GM08714 (cell line): ENCODE results near the gene GPR135.

Source experiments
- H3K4me3 ChIP-seq: fragments of 200-500 bp; sonication (Bioruptor generic); 2 replicates; pipeline ENCODE4 v1.5.1; 2014; ENCODE audit warnings: mild to moderate bottlenecking, low read length, inconsistent platforms
- ZNF274 ChIP-seq: IDR thresholded peaks from 2 replicates; pipeline ENCODE4 v1.6.1; 2012; ENCODE audit warnings: mild to moderate bottlenecking, low read depth, low read length

Gene GPR135, protein sequence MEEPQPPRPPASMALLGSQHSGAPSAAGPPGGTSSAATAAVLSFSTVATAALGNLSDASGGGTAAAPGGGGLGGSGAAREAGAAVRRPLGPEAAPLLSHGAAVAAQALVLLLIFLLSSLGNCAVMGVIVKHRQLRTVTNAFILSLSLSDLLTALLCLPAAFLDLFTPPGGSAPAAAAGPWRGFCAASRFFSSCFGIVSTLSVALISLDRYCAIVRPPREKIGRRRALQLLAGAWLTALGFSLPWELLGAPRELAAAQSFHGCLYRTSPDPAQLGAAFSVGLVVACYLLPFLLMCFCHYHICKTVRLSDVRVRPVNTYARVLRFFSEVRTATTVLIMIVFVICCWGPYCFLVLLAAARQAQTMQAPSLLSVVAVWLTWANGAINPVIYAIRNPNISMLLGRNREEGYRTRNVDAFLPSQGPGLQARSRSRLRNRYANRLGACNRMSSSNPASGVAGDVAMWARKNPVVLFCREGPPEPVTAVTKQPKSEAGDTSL

DNA sequence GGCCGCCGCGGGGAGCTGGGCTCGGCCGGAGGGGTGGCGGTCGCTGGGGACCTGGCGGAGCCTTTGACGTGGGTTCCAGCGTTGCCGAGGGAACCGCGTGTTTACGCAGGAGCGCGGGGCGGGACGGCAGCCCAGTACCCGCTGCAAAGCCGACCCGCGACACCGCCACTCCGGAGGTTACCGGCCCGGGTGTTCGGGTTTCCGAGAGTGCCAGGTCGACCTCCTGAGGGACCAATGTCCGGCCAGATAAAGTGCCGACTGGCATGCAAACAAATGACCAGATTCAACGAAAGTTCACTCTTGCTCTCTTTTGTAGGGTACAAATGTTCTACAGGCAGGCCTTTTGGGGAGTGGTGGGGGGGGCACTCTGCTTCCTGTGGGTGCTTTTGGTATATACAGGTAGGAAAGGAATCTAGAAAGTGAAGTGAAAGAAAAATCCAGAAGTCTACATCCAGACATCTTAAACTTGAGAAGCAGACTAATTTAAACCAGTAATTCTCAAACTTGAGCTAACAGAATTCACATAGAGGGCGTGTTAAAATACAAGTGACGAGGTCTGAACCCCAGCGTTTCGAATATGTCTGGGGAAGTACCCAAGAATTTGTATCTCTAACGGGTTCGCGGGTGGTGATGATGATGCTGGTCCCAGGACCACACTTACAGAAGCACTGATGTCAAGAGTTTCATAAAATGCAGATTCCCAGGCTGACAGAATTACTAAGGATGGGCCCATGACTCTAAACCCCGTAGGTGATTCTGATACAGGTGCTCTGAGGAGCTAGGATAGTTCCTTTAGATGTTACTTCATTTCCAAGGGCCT lies at the start of gene GPR135:
GPR135 (minus strand) TSS at position 65 of the 820 bp plus-strand sequence. CDS start 154 bp downstream, outside the sequence.
- H3K4me3 ChIP-seq, result peak within 1 kb of the TSS; percentile 57; the same call in 1 of the 2 replicates
- no peak for TF ChIP-seq ZNF274

DNA sequence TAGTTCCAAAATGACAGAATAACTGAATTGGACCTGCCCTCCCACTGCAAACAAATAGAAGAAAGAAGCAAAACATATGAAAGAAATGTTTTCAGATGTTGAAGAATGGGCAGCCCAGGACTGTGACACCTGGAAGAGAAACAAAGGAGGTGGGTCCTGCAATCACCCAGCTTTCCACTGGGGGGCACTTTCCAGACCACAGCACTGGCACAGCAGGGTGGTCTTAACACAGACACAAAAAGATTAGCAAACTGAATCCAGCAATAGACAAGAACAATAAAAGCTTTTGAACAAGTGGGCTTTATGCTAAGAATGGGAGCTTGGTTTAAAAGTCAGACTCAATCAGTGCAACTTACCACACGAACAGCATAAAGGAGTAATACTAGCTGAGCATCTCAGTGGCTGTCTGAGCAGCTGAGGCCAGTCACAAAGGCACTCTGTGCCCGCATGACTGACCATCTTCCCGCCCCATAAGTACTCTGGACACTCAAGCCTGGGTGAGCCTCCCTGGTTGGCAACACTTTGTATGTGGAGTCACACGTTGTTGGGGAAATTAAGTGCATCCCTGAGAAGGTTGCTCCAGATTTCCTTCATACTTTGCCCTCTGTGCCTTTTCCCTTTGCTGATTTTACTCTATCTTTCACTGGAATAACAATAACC lies 46.9 kb upstream of the GPR135 start:
- H3K4me3 ChIP-seq, result no peak overlapping the region
- no peak for TF ChIP-seq ZNF274

GRCh38 chr14:59510966-59511365 lies 45.8 kb upstream of the GPR135 start:
- no peak for TF ChIP-seq ZNF274

DNA sequence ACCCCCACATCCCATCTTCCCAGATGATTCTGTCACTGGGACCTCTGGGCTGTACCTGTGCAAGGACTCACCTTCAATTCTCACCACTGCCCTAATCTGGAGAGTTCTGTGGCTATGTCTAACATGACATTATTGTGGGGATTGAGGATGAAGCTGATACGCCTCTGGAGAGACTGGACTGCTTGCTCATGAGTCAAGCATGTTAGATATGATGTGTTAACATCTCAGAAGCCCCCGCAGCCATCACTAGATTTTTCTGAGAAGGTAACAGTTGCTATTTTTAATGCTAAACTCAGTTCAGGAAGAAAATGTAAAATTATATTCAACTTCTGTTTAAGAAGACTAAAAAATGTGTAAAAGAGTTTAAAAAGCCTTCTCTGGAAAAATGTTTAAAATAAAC lies 44.8 kb upstream of the GPR135 start:
- no peak for TF ChIP-seq ZNF274
- no peak overlapping the region for H3K4me3 ChIP-seq

More at GRCh38 chr14:59510966-59511365, 45.8 kb upstream of the GPR135 start:
- H3K4me3 ChIP-seq, result no peak overlapping the region

- TF ChIP-seq ZNF274, result no peak
- H3K4me3 ChIP-seq, result no peak overlapping the region
Observed at GRCh38 chr14:59509101-59509500, 43.9 kb upstream of the GPR135 start.

DNA sequence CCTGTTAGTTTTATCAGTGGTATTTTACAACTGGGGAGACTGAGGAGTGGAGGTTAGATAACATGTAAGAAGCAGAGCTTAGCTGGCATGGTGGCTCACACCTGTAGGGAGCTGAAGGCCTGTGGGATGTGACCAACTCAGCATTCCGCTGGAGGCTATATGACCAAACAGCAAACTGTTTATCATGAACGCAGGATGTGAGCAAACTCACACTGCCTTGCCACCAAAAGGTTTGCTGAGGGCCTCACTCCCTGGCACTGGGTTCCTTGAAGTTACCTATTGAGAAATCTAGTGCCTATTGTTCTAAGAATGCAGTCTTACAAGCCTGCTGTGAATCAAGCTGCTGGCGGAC lies 42.5 kb upstream of the GPR135 start:
- TF ChIP-seq ZNF274, result no peak
- no peak overlapping the region for H3K4me3 ChIP-seq

GRCh38 chr14:59507063-59507751 lies 42.0 kb upstream of the GPR135 start:
- no peak overlapping the region for H3K4me3 ChIP-seq
- TF ChIP-seq ZNF274, result no peak

DNA sequence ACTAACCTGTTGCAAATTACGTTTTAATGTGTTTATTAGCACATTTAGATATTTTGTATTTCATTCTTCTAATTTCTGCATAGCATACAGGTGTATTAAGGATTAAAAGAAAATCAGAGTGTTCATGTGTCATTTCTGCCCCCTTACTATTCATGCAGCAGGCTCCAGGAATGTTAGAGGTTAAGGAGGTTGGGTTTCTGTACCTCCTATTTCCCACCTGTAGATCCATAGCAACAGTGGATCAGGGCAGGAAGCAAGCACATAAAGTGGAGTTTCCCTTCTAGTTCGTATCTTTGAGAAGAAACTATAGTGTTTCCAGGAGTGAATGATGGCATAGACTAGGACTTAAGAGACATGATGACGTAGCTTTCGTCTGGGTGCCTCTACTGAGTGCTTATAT lies 38.1 kb upstream of the GPR135 start:
- no peak overlapping the region for H3K4me3 ChIP-seq
- no peak for TF ChIP-seq ZNF274

GRCh38 chr14:59500732-59501131 lies 35.6 kb upstream of the GPR135 start:
- no peak for TF ChIP-seq ZNF274
- no peak overlapping the region for H3K4me3 ChIP-seq

GRCh38 chr14:59492384-59492783 lies 27.2 kb upstream of the GPR135 start:
- no peak for TF ChIP-seq ZNF274
- H3K4me3 ChIP-seq, result no peak overlapping the region

- no peak for TF ChIP-seq ZNF274
- H3K4me3 ChIP-seq, result no peak overlapping the region
Observed at GRCh38 chr14:59490756-59491155, 25.6 kb upstream of the GPR135 start.

DNA sequence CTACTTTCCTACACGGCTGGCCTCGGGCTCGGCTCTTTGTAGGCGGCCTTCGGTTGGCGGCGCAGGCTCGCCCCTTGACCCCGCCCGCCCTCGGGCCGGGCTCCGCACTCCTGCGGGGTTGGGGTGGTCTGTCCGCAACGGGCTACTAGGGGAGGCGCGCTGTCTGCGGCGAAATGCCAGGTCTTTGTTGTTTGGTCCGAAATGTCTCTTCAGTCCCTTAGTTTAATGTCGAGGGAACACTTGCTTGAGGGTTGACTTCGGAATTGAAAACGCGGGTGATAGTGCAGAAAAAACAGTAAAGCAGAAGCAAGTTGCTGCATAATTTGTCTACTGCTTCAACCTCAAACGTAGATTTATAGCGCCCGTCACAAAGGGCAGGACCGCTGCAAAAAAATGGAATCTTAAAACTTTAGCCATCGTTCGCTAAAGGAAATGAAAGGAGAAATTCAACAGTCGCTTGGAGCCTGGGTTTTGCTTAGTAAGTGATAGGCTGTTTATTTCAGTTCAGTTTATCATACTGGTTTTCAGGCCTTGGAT lies 19.5 kb upstream of the GPR135 start:
- peak overlapping the region; percentile 70 for H3K4me3 ChIP-seq
- TF ChIP-seq ZNF274, result no peak

- H3K4me3 ChIP-seq, result peak within 1 kb of the TSS; percentile 70
- TF ChIP-seq ZNF274, result no peak
Observed at GRCh38 chr14:59483819-59484638, 18.8 kb upstream of the GPR135 start, which contains the start of the genes JKAMP and L3HYPDH. Gene JKAMP (plus strand): TSS chr14:59484517. CDS start chr14:59484590, 73 bp downstream. Gene L3HYPDH (minus strand): TSS chr14:59484408. CDS start chr14:59484316, 92 bp downstream.
